K562 (cell line): ENCODE results near the gene SATB2. TPM values are rescaled to one million over a fixed set of nuclear protein-coding genes. Genes with fewer than 3 reads are reported as not detected.

Source experiments
- CEBPG ChIP-seq, 3 experiments: fragments of 200-800 bp in 1 of 3; sonication (Bioruptor generic) in 1 of 3; sonication (generic) in 1 of 3; formaldehyde crosslinking in 1 of 3; IDR thresholded peaks in 2 of 3; conservative IDR thresholded peaks in 1 of 3; 2 replicates each; pipeline versions ENCODE4 v1.6.1 to v1.8.0; 2016 to 2022; ENCODE audit warnings: missing compliant biosample characterization in 2 of 3, missing genetic modification characterization in 2 of 3, mild to moderate bottlenecking in 1 of 3, missing genetic modification reagents in 1 of 3
- GATAD2A ChIP-seq: fragments of 450-650 bp; IDR thresholded peaks from 2 replicates; pipeline ENCODE4 v1.6.1; 2017
- MBD2 ChIP-seq: sonication (generic); IDR thresholded peaks from 2 replicates; pipeline ENCODE4 v1.6.1; 2016; ENCODE audit warnings: low read depth, borderline replicate concordance
- NFYB ChIP-seq: IDR thresholded peaks from 2 replicates; pipeline ENCODE4 v1.6.1; 2011; ENCODE audit warnings: mild to moderate bottlenecking, moderate library complexity; ENCODE audit not compliant: insufficient read length; ENCODE audit errors: extremely low read depth
- PCBP2 ChIP-seq: fragments of 200-400 bp; formaldehyde crosslinking; IDR thresholded peaks from 2 replicates; pipeline ENCODE4 v1.6.1; 2018; ENCODE audit warnings: low read length, low read depth, mild to moderate bottlenecking, moderate library complexity; ENCODE audit not compliant: poor library complexity, severe bottlenecking
- RAD51 ChIP-seq: fragments of 450-650 bp; IDR thresholded peaks from 2 replicates; pipeline ENCODE4 v1.7.1; 2016; ENCODE audit warnings: low read depth, mild to moderate bottlenecking, borderline replicate concordance
- RUNX1 ChIP-seq: sonication (generic); IDR thresholded peaks from 2 replicates; pipeline ENCODE4 v1.6.1; 2016; ENCODE audit warnings: antibody characterized with exemption, low read depth
- SPI1 ChIP-seq: IDR thresholded peaks from 2 replicates; pipeline ENCODE4 v1.6.1; 2011; ENCODE audit warnings: low read depth, low read length, control low read depth, borderline replicate concordance
- THRAP3 ChIP-seq: fragments of 450-650 bp; IDR thresholded peaks from 2 replicates; pipeline ENCODE4 v1.6.1; 2016; ENCODE audit warnings: mild to moderate bottlenecking, inconsistent platforms, borderline replicate concordance
- U2AF2 ChIP-seq: fragments of 200-400 bp; formaldehyde crosslinking; optimal IDR thresholded peaks from 2 replicates; pipeline ENCODE3; 2017; ENCODE audit warnings: low read depth, mild to moderate bottlenecking, low read length
- ZBTB49 ChIP-seq: sonication (generic); formaldehyde crosslinking; IDR thresholded peaks from 2 replicates; pipeline ENCODE4 v1.8.0; 2022; ENCODE audit warnings: missing genetic modification reagents, mild to moderate bottlenecking, borderline replicate concordance
- ZNF143 ChIP-seq: sonication (generic); formaldehyde crosslinking; IDR thresholded peaks from 2 replicates; pipeline ENCODE4 v1.9.0; 2022; ENCODE audit warnings: mild to moderate bottlenecking, missing genetic modification reagents
- ZNF41 ChIP-seq: fragments of 250-450 bp; sonication (Bioruptor Pico); conservative IDR thresholded peaks from 2 replicates; pipeline ENCODE4 v1.4.0; 2020; ENCODE audit warnings: mild to moderate bottlenecking
- ZNF655 ChIP-seq: fragments of 250-450 bp; sonication (Bioruptor Pico); IDR thresholded peaks from 2 replicates; pipeline ENCODE4 v1.5.0; 2021
- ZNF79 ChIP-seq: fragments of 250-450 bp; sonication (Bioruptor Pico); IDR thresholded peaks from 2 replicates; pipeline ENCODE4 v1.4.0; 2020; ENCODE audit warnings: low read depth, mild to moderate bottlenecking, moderate library complexity
- polyA plus RNA-seq, 8 experiments: library from polyadenylated mRNA; depleted of rRNA in 4 of 8; stranded (reverse) in 5 of 8; unstranded in 3 of 8; fragments of >200 nt; fragmentation: Nextera tagmentation in 2 of 8; fragmentation: Illumina TruSeq in 1 of 8; extraction: Ambion mirVana in 2 of 8; extraction: Trizol in 1 of 8; gene quantifications; 2 replicates each; pipeline versions ENCODE4 v1.2.1 to v1.2.3, GENCODE V29; 2011 to 2014; ENCODE audit warnings: inconsistent platforms in 1 of 8, missing spikeins in 1 of 8
- total RNA-seq, 7 experiments: library from RNA; depleted of rRNA in 6 of 7; stranded (reverse); fragments of >200 nt in 6 of 7; fragmentation: Illumina TruSeq in 2 of 7; extraction: Trizol in 2 of 7; gene quantifications; 2 replicates each; pipeline versions ENCODE4 v1.2.1 to v1.2.3, GENCODE V29; 2011 to 2021; ENCODE audit warnings: low replicate concordance in 1 of 7
- TF ChIP-seq, protein P1 (sequence below): sonication (generic); formaldehyde crosslinking; IDR thresholded peaks from 2 replicates; pipeline ENCODE4 v1.5.0; 2020; ENCODE audit warnings: missing genetic modification reagents
- TF ChIP-seq, protein P2 (sequence below): sonication (generic); formaldehyde crosslinking; IDR thresholded peaks from 2 replicates; pipeline ENCODE4 v1.8.1; 2023; ENCODE audit warnings: missing genetic modification reagents, mild to moderate bottlenecking, borderline replicate concordance

SATB2 gene
- total and polyA plus RNA-seq, 9 of the 15 experiments (the other 6 are each of a cell fraction or from before 2014, with no cell fraction given), result 4.5 to 34.0 (median 15.1) TPM

DNA sequence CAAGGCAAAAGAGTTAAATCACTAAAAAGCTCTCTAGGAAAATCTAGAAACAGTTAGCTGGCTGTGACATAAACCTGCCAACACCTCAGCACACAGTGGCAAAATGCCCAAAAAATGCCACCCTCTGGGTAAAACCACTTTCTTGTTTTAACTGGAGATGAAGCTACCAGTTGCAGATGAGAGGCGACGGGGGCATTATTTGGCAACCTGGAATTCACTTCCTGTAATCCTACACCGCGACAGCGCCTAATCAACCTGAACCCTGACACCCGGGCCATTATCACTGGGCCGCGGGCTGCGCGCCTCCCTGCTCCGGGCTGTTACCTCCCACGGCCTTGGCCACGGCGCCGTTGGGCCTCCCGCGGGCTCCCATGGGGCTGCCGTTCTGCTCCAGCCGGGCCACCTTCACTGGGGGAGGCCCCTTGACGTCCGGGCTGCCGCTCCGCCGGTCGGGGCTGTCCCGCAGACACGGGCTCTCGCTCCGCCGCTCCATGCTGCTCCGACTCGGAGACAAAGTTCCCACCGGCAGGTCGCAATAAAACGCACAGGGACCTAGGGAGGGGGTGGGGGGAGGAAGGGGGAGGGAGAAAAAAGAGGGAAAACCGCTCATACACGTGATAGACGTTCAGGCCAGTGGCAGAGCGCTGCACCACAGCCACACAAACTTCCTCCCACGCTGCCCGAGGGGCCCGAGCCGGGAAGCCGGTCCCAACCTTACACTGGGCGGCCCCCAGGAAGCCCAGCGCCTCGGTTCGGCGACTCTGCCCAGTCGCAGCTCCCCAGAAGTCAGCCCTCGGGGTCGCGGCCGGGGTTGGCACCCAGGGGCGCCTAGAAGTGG, 2.0 kb downstream of the SATB2 start (continued):
- no peak for TF ChIP-seq ZBTB49 (CRISPR knock-in tag)
- no peak for TF ChIP-seq THRAP3
- TF ChIP-seq RUNX1, result no peak
- TF ChIP-seq, protein P1, sequence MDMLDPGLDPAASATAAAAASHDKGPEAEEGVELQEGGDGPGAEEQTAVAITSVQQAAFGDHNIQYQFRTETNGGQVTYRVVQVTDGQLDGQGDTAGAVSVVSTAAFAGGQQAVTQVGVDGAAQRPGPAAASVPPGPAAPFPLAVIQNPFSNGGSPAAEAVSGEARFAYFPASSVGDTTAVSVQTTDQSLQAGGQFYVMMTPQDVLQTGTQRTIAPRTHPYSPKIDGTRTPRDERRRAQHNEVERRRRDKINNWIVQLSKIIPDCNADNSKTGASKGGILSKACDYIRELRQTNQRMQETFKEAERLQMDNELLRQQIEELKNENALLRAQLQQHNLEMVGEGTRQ, result no peak
- TF ChIP-seq GATAD2A, result no peak
- TF ChIP-seq CEBPG (CRISPR knock-in tag; IDR thresholded peaks at IDR 0.05), result peak; percentile 45; the same call in 1 of the 2 replicates
- no peak for TF ChIP-seq CEBPG (tag; conservative IDR thresholded peaks at IDR 0.05 in 1 of 2, IDR thresholded peaks at IDR 0.05 in 1 of 2)
- no peak for TF ChIP-seq U2AF2
- TF ChIP-seq SPI1, result peak; percentile 46; the same call in 1 of the 2 replicates
- no peak; the same call in 1 of the 2 replicates for TF ChIP-seq MBD2
- no peak for TF ChIP-seq ZNF41
- peak; percentile 3 for TF ChIP-seq NFYB
- TF ChIP-seq PCBP2, result no peak
- no peak for TF ChIP-seq RAD51
- TF ChIP-seq, protein P2, sequence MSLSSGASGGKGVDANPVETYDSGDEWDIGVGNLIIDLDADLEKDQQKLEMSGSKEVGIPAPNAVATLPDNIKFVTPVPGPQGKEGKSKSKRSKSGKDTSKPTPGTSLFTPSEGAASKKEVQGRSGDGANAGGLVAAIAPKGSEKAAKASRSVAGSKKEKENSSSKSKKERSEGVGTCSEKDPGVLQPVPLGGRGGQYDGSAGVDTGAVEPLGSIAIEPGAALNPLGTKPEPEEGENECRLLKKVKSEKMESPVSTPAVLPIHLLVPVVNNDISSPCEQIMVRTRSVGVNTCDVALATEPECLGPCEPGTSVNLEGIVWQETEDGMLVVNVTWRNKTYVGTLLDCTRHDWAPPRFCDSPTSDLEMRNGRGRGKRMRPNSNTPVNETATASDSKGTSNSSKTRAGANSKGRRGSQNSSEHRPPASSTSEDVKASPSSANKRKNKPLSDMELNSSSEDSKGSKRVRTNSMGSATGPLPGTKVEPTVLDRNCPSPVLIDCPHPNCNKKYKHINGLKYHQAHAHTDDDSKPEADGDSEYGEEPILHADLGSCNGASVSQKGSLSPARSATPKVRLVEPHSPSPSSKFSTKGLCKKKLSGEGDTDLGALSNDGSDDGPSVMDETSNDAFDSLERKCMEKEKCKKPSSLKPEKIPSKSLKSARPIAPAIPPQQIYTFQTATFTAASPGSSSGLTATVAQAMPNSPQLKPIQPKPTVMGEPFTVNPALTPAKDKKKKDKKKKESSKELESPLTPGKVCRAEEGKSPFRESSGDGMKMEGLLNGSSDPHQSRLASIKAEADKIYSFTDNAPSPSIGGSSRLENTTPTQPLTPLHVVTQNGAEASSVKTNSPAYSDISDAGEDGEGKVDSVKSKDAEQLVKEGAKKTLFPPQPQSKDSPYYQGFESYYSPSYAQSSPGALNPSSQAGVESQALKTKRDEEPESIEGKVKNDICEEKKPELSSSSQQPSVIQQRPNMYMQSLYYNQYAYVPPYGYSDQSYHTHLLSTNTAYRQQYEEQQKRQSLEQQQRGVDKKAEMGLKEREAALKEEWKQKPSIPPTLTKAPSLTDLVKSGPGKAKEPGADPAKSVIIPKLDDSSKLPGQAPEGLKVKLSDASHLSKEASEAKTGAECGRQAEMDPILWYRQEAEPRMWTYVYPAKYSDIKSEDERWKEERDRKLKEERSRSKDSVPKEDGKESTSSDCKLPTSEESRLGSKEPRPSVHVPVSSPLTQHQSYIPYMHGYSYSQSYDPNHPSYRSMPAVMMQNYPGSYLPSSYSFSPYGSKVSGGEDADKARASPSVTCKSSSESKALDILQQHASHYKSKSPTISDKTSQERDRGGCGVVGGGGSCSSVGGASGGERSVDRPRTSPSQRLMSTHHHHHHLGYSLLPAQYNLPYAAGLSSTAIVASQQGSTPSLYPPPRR (CRISPR knock-in tag), result no peak
- TF ChIP-seq ZNF79, result no peak
- no peak for TF ChIP-seq ZNF143 (CRISPR knock-in tag)
- no peak for TF ChIP-seq ZNF655
